COLO668 (cell line): ENCODE data around the gene KLHL30.

ENCODE experiments used
- DNase-seq: peaks from one replicate; lab custom pipeline; 2025; ENCODE audit not compliant: unreplicated experiment; lab: John Stamatoyannopoulos, UW

Gene KLHL30

DNA sequence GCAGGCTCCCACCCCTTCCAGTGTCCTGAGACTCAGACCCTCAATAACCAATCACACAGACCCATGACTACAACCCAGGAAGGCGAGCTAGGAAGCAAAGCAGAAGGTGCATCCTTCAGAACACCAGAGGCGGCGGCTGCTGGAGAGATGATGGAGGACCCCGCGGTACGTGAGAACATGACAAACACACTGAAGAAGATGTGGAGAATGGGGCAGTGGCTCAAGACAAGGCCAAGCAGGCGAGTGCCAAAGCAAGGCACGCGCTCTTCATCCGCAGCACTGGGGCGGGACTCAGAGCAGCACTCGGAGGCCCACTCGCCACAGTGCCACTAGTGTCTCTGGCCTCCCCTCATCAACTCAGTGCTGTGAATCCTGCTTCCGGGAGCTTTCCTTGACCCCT, 34.0 kb downstream of the KLHL30 start:
- DNase-seq = no peak

DNA sequence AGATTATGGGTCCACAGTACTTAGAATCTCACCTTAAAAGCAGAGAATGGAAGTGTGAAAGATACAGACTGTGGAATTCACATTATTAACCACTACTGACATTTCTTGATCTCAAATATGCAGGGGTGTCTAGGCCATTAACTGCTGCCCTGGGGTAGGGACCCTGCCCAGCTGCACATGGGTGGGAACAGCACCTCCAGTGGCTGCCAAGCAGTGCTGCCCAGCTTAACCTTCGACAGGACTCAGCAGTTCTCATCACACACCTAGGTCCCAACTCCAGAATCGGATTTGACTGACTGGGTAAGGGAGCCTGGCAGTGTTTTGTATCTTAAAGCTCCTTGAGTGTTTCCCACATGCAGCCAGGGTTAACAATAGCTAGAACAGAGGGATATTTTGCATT, 35.2 kb downstream of the KLHL30 start:
- DNase-seq = no peak

DNA sequence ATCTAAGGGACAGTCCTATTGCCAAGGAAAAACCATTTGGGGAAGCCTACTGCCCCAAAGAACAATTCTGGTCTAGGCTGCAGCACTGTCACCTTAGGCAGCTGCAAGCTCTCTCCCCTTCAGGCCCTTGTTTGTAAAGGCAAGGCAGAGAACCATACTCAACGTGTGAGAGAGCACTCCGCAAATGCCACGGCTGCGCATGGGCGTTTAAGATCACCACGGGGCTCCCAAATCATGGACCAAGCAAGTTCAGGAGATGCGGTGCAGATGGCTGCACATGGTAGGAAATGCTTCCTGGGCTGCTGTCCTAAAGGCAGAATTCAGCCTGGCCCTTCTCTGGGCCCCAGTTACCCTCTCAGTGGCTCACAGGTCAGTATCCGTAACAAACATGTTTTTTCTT, 35.8 kb downstream of the KLHL30 start:
- no peak for DNase-seq

- peak; percentile 31 for DNase-seq
These were observed 36.2 kb downstream of the KLHL30 start for GRCh38 chr2:238174701-238175100.

DNA sequence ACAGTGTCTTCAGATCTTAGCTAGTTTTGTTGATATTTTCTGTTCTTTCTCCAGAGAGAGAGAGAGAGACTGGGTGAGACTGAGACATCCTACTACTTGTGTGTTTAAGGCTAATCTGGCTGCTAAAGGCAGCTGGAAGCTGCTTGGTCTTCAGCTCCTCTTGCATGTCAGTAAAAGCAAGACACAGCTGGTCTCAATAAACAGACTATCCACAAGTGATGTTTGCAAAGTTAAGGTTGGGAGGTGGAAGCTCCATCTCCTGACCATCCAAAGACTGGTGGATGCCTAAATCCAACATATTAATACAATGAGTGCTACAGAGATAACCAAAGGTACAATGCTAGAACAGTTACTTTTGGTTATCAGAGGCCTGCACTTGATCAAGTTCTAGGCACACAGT, 38.1 kb downstream of the KLHL30 start:
- DNase-seq = no peak

DNA sequence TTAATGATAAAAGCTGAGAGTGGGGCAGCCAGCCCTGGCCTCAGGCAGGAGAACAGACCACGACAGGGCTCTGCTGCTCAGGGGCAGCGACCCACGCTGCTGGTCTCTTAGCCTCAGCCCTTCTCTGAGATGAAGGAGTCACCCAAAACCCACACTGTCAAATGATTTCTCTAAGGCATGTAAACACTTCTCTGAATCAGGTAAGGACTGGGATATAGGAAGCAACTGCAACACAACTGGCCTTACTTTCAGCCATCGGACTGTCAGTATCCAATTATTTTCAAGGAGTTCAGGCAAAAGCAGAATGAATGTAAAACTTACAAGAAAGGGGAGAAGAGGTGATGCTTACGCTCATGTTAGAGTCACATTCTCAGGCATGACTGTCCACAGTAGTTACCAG, 42.1 kb downstream of the KLHL30 start:
- DNase-seq = no peak

DNA sequence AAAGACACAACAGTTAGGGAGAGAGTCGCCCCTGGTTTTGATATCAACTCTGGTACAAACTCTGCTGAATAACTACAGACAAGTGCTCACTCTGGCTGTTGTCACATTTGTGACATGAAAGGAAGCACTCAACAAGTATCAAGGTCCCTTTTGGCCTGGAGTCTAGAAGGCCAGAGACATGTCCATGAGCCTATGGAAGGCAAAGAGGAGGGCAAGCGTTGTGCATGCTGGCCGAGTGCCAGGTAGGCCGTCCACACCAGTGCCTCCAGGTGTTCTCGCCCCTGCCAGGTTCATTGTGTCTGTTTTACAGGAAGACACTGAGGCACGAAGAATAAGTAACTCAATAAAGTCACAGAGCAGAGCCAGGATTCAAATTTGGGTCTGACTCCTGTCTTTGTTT, 43.9 kb downstream of the KLHL30 start:
- peak; percentile 38 for DNase-seq

GRCh38 chr2:238183821-238184220, 45.4 kb downstream of the KLHL30 start:
- no peak for DNase-seq

DNA sequence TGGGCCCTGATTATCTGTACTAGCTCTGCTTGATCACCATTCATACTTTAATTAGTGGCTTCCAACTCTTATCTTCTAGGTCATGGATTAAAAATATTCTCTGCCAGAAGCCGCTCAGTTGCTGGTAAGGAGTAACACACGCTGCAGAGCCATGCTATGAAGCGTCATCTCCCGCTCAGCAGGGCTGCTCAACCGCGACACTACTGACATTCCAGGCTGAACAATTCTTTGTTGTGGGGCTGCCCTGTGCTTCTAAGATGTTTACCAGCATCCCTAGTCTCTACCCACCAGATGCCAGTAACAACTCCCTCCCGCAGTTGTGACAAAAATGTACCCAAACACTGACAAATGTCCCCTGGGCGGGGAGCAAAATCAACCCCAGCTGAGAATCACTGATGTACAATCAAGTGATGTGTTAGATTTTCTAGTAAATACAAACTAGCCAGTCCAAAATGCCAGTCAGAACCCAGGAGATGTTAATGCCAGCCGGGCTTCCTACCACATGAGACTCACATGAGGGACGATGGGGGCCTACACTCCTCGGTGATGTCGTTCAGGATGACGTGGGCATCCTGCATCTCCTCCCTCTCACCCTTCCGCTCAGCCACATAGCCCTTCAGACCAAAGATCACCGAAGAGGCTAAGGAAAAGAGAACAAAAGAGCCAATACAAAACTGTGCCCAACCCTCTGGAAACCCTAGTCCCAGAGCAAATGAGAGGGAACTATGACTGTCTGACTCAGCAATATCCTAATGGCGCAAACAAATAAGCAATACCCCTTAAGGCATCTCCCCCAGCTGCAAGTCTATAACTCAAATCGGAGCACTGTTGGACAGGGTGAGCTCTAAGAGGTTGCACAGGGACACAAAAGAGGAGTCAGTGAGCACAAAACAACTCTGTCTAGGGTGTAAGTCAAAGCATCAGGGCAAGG, 49.4 kb downstream of the KLHL30 start:
- DNase-seq = no peak

DNA sequence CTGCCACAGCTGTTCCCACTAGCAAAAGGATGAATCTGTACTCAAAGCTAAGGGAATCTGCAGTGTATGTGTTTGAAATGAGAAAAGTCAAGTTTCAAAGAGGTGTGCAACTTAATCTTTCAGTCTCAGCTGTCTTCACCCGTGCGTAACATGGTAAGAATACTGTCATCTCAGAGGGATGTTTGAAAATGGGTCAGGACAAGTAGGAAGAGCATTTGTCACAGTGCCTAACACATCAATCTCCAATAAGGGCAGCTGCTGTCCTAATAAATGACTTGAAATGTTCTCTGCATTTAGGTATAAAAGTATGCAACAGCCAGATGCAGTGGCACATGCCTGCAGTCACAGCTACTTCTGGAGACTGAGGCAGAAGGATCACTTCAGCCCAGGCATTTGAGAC, 52.0 kb downstream of the KLHL30 start:
- no peak for DNase-seq
